GM19468 (cell line): ENCODE measurements around the gene IPCEF1.
"Not testable (repeated sequence)": the region's sequence is repeated elsewhere in the genome, so short reads cannot be mapped to it uniquely, and the experiment has no call there.

Source experiments
- ATAC-seq: cut with Tn5 transposase; IDR thresholded peaks from one replicate; pipeline ENCODE4 v1.9.1; 2021; ENCODE audit warnings: mild to moderate bottlenecking, moderate library complexity, moderate number of reproducible peaks; ENCODE audit not compliant: unreplicated experiment; ENCODE audit errors: extremely low read depth

IPCEF1 gene

DNA sequence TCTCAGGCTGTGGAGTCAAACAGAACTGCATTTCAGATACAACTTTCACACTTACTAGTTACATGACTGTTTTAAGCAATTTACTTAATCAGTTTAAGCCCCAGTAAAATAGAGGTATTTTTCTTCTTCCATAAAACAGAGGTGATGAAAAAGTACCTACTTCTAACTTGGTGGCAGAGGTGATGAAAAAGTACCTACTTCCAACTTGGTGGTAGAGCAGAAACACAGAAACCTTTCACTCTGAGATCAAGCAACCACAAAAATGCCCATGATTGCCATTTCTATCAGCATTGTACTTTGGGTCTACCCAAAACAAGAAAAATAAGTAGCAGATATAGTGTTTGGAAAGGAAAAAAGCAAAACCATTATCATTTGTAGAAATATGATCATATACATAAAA, 168.9 kb downstream of the IPCEF1 start:
- ATAC-seq: no peak

DNA sequence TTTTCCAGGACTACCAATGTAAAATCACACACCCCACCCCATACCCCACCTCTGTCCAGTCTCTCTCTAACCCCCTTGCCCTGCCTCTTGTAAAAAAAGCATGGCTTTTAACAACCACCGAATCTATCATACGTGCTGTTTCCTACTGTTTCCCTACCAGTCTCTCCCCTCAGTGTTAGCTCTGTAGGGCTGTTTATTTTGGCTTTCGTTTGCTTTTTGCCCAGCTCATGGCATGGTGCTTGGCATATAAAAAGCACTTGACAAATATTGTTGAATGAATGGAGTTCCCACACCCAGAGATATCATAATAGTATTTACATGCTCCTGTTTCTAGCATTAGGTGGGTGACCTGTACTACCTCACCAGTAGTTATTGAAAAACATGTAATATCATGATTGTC, 169.4 kb downstream of the IPCEF1 start:
- no peak for ATAC-seq

- ATAC-seq: no peak
These were observed 177.2 kb downstream of the IPCEF1 start for GRCh38 chr6:154179434-154179833.

DNA sequence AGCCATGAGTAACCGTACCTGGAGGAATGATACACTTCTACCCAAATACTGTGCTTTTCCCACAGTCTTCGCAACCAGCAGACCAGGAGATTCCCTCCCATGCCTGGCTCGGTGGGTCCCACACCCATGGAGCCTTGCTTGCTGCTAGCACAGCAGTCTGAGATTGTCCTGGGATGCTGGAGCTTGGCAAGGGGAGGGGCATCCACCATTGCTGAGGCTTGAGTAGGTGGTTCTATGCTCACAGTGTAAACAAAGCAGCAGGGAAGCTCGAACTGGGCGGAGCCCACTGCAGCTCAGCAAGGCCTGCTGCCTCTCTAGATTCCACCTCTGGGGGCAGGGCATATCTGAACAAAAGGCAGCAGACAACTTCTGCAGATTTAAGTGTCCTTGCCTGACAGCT, 184.2 kb downstream of the IPCEF1 start:
- ATAC-seq: not testable (repeated sequence)

GRCh38 chr6:154170106-154170505, 186.5 kb downstream of the IPCEF1 start:
- ATAC-seq: no peak

DNA sequence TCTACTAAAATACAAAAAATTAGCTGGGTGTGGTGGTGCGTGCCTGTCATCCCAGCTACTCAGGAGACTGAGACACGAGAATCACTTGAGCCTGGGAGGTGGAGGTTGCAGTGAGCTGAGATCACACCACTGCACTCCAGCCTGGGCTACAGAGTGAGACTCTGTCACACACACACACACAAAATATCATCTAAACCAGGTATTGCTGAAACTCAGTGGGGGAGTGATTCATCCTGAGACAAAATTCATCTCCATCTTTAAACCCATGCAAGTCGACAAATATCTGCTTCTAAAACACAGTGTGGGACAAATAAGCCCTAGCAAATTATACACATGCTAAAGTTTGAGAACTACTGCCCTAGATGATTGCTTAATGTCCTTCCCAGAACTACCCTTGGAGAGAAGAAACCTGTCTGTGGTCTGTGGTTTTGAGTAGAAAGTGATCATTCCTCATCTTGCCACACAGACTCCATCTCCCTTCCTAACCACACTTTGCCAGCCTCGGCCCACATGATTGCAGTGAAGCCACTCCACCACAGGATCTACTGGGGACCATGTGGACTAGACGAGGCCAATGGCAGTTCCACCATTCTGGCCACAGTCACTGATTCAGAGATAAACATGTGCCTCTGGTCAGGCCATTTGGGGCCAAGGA, 187.3 kb downstream of the IPCEF1 start:
- ATAC-seq: no peak

- ATAC-seq: no peak
These were observed 189.5 kb downstream of the IPCEF1 start for GRCh38 chr6:154167126-154167525.

- ATAC-seq: no peak
These were observed 190.5 kb downstream of the IPCEF1 start for GRCh38 chr6:154166140-154166539.

DNA sequence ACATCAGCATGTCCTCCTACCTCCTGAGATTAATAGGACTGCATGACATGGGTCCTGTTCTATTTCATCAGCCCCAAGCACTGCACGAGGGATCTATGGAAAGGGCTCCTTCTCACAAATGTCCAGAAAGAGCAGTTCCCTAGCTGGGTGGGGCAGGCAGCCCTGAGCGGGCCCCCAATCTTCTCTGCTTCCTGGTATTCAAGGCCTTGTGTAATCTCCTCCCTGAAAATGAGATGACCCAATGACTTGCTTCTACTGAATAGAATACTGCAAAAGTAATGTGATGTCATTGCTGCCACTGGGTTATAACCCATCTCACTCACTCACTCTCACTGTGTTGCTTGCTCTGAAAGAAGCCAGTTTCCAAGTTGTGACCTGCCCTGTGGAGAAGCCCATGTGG, 191.1 kb downstream of the IPCEF1 start:
- no peak for ATAC-seq

- ATAC-seq: no peak
These were observed 192.2 kb downstream of the IPCEF1 start for GRCh38 chr6:154164397-154164796.

DNA sequence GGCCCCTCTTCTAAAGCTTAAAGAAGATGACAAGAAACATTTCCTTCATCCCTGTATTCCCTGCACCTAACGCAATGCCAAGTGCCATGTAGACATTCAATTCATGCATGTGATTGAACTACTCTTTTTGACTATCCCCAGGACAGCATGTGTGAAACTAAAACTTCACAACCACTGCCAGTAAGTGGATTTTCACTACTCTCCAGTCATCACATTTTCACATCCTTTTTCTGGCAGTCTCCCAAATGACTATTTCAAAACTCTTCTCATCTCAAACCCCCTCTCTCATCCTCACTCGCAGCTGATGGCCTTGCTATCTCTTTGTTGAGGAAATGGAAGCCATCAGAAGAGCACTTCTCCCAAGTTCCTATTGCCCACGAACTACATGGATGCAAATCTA, 194.9 kb downstream of the IPCEF1 start:
- peak; percentile 74 for ATAC-seq

DNA sequence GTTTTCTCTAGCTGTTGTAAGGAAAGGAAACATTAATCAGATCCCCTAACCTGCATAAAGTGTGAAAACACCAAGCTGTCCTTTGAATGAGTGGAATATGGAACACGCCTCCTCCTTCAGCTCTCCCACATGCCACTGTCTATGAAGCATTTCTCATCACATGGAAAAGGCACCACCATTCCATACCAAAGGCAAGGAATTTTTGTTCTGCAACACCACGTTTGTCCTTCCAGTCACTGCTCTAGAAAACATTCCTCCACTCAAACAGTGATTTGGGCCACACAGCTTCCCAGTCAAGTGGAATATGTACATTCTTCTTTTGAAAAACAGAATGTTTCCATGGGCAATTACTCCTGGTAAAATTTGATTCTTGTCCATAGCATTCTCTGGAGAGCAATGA, 197.5 kb downstream of the IPCEF1 start:
- ATAC-seq: no peak

GRCh38 chr6:154157706-154158105, 198.9 kb downstream of the IPCEF1 start:
- no peak for ATAC-seq

GRCh38 chr6:154157082-154157481, 199.5 kb downstream of the IPCEF1 start:
- ATAC-seq: no peak

- ATAC-seq: peak; percentile 79
These were observed 200.3 kb downstream of the IPCEF1 start for GRCh38 chr6:154156135-154156896.

DNA sequence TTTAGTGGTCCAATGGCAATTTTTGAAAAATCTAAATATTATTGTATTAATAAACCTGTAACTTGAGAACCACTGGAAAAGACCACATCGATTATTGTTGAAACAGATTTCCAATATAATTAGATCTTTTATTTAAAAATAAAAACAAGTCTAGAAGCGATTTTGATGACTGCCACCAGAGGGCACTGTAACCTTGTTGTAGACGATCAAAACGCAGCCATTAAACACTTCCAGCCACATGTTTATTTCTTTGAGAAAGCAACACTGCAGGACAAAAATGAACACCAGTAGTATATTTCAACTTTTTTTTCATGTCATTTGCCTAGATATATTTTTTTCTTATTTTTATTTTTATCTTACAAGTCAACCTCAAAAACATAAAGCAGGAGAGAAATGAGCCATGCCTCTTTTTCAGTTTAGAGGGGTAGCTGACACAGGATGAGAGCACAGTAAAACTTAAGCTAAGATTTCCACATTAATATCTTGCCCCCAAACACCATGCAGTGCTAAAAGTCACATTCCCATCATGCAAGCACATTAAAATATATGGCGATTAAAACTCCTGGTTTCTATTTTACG, 202.1 kb downstream of the IPCEF1 start:
- no peak for ATAC-seq

DNA sequence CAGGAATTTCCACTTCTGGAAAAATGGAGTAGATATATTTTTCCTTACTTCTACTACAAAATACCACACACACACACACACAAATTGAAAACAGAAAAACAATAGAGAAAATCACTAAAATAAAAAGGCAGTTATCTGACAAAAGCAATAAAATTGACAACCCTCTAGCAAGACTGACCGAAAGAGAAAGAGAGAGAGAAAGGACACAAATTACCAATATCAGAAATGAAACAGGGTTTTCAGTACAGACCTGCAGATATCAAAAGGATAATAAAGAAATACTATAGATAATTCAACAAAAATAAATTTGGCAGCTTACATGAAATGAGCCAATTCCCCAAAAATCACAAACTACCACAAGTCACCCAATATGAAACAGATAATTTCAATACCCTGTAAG, 212.8 kb downstream of the IPCEF1 start:
- ATAC-seq: no peak

- ATAC-seq: no peak
These were observed 215.9 kb downstream of the IPCEF1 start for GRCh38 chr6:154140743-154141142.

DNA sequence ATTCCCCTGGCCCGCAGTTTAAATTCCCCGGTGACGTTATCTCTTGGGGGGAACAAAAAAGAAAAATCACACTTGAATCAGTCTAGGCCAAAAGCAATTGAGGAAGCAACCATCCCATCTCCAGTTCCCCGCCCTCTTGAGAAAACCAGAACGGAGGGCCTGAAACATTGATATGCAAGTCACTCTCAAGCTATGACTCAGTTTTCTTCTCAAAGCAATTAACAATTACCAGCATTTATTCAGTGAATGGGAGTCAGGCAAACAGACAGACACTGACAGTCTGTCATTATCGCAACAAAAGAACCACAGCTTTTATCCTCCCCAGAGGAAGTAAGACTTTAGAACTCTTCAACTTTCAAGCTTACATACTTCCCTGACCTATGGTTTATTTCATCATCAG, 216.7 kb downstream of the IPCEF1 start:
- ATAC-seq: no peak

DNA sequence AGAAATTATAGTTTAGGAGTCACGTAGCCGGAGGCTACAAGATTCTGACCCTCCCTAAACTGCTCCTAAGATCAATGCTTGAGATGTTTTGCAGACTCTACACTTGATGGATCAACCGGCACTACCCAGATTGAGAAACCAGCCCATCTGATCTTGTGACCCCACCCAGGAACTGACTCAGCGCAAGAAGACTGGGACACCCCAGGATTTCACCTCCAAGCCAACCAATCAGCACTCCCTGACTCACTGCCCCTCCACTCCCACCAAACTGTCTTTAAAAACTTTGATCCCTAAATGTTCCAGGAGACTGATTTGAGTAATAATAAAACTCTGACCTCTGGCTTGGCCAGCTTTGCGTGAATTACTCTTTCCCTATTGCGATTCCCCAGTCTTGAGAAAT, 217.8 kb downstream of the IPCEF1 start:
- no peak for ATAC-seq

- ATAC-seq: no peak
These were observed 222.0 kb downstream of the IPCEF1 start for GRCh38 chr6:154134471-154135147.
